Fibroblast of mammary gland (primary cell): Measurements from ENCODE around the gene TMEM59.
"Not testable (repeated sequence)": the region's sequence is repeated elsewhere in the genome, so short reads cannot be mapped to it uniquely, and the experiment has no call there.

ENCODE experiments used
- DNase-seq: peaks from one replicate; pipeline ENCODE4 v3.0.0-alpha.2; 2010; ENCODE audit warnings: low read depth
- H3K4me3 ChIP-seq: 2 replicates; pipeline ENCODE4 v1.5.1; 2011; ENCODE audit warnings: low read depth, mild to moderate bottlenecking, low read length, moderate library complexity; ENCODE audit not compliant: control insufficient read depth
- TF ChIP-seq, protein P1 (sequence below): conservative IDR thresholded peaks from 2 replicates; pipeline ENCODE4 v1.5.1; 2011; ENCODE audit warnings: low read depth, low read length, inconsistent platforms; ENCODE audit not compliant: control insufficient read depth, insufficient read depth

Gene TMEM59, protein sequence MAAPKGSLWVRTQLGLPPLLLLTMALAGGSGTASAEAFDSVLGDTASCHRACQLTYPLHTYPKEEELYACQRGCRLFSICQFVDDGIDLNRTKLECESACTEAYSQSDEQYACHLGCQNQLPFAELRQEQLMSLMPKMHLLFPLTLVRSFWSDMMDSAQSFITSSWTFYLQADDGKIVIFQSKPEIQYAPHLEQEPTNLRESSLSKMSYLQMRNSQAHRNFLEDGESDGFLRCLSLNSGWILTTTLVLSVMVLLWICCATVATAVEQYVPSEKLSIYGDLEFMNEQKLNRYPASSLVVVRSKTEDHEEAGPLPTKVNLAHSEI

DNA sequence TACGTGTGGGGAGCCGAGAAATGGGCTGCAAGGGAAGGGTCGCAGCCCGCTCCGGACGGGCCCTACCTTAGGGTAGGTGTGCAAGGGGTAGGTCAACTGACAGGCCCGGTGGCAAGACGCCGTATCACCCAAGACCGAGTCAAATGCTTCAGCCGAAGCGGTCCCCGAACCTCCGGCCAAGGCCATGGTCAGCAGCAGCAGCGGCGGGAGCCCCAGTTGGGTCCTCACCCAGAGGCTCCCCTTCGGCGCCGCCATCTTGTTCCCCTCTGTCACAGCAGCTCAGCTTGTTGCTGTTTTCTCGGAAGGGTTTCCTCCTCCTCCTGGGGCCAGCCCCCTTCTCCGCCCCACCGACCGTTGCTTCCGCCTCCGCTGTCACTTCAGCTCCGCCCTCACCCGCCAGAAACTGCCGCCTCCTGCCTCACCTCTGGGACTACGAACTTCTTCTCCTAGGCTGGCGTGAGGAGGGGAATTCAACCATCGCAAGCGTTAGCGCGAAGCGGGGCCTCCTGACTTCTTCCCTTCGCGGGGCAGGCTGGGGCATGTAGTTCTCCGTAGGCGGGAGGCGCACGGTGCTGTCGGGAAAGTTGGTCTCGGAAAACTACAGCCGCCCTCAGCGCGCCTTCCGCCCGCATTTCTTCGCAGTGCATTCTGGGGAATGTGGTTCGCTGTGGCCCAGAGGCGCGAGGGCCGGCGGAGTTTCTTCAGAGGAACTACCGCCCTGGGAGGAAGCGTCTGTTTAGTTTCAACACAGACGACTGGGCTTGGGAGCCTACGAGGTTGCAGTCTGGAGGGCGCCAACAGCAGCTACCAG, at the start of gene TMEM59, which contains the start of gene TCEANC2:
TMEM59 (minus strand) TSS at position 271 of the 811 bp plus-strand sequence; CDS start at position 255, 16 bp downstream.
TCEANC2 (plus strand) TSS at position 675 of the 811 bp plus-strand sequence. CDS start 815 bp downstream, outside the sequence.
- DNase-seq, result peak; percentile 98
- TF ChIP-seq, protein P1, sequence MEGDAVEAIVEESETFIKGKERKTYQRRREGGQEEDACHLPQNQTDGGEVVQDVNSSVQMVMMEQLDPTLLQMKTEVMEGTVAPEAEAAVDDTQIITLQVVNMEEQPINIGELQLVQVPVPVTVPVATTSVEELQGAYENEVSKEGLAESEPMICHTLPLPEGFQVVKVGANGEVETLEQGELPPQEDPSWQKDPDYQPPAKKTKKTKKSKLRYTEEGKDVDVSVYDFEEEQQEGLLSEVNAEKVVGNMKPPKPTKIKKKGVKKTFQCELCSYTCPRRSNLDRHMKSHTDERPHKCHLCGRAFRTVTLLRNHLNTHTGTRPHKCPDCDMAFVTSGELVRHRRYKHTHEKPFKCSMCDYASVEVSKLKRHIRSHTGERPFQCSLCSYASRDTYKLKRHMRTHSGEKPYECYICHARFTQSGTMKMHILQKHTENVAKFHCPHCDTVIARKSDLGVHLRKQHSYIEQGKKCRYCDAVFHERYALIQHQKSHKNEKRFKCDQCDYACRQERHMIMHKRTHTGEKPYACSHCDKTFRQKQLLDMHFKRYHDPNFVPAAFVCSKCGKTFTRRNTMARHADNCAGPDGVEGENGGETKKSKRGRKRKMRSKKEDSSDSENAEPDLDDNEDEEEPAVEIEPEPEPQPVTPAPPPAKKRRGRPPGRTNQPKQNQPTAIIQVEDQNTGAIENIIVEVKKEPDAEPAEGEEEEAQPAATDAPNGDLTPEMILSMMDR, result no peak
- peak within 1 kb of the TSS; percentile 68 for H3K4me3 ChIP-seq

DNA sequence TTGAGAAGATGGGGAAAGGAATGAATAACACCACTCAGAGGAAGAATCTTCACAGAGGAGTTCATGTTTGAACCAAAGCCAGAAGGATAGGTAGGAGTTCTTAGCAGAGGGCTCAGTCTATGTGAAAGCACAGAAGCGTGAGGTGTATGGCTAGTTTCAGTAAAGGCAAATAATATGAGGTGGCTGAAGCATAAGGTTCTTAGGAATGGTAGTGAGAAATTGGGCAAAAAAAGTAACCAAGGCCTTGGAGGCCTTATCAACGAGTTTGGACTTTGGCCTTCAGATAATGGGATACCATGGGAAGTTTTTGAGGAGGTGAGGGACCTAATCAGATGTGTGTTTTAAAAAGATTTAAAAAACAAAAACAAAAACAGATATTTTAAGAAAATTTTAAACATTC, 47.5 kb upstream of the TMEM59 start:
- DNase-seq, result no peak
- no peak overlapping the region for H3K4me3 ChIP-seq
- TF ChIP-seq, protein P1, result no peak

DNA sequence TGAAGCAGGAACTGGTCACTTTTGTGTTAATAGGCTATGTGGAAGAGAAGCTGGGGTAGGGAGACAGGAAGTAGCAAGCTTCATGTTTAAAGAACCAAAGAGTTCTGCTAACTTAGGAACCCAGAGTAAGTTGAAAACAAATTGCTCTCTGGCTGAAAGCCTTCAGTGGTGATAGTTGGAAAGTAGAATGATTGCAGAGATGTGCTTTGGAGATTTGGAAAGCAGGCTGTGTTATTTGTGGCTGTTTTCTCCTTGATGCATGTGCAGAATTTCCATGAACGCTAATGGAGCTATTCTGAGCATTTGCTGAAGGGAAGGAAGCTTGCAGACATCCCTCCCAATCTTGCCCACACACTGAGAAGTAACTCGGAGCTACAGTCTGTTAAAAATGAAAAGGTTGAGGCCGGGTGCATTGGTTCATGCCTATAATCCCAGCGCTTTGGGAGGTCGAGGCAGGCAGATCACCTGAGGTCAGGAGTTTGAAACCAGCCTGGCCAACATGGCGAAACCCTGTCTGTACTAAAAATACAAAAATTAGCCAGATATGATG, 46.1 kb upstream of the TMEM59 start:
- TF ChIP-seq, protein P1, result no peak
- H3K4me3 ChIP-seq, result no peak overlapping the region
- no peak for DNase-seq

DNA sequence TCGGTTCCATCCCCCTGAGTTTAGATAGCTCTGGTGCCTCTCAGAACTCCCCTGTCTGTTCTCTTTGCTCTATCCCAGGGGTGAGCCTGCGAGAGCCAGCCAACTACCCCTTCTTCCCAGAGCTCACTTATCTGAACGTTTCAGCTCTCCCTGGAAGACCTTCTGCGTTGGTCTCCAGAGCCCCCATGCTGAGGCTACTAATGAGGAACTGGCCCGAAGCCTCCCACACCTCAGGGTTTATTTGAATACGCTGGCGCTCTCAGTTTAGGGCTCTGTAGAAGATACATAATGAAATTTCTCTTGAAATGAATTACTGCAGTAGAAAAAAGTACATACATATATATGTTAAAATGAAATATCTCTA, 43.9 kb upstream of the TMEM59 start:
- DNase-seq, result no peak
- H3K4me3 ChIP-seq, result no peak overlapping the region
- TF ChIP-seq, protein P1, result no peak

DNA sequence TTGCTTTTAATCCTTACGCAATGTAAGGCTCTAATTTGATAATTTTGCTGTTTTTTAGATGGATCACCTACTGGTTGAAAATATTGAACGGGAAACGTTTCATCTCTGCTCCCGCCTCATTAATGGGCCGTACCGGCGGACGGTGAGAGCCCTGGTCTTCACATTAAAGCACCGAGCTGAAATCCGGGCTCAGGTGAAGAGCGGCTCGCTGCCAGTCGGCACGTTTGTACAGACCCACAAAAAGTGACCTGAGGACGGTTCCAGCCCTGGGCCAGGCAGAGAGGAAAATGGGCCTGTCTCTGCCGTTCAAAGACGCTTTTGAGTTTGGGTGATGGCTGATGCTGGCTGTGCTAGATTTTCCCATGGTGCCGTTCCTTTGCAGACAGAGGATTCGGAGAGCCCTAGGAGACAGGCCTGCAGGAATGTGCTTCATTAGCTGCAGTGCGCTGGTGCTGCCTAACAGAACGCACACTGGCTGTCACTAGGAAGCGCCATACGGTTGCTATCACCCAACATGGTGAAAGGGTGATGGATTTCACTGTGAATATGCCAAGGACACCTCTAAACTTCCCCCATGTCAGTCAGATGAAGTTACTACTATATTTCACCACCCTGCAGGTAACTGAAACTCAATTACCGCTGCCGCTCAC, 43.3 kb upstream of the TMEM59 start:
- TF ChIP-seq, protein P1, result no peak
- no peak overlapping the region for H3K4me3 ChIP-seq
- no peak for DNase-seq

DNA sequence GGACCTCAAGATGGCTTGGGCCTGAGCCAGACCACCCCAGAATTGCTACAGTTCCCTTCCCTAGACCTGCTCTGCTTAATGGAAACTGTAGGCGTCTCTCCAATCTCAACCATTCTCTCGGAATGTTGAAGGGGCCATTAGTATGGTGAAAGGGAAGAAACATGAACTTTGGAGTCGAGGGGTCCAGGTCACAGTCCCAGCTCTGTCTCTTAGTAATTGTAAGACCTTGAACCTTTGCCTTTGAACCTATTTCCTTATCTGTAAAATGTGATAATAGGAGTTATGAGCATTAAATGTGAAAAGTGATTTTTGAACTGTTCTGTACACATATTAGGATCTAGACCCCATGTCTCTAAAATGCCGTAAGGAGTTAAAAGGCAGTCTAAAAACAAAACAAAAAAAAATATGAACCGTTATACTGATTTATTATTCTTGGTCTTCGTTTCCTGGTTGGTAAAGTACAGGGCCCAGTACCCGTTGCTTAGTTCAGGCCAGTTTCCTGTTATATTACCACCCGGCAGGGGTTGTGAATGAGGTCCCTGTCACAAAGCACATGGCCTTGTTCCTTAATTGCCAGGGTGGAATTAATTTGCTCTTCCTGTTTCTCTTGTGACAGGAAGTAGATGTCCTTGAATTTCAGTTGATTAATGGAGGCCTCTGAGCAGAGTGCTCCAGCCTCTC, 42.7 kb upstream of the TMEM59 start:
- no peak for DNase-seq
- TF ChIP-seq, protein P1, result no peak
- no peak overlapping the region for H3K4me3 ChIP-seq

DNA sequence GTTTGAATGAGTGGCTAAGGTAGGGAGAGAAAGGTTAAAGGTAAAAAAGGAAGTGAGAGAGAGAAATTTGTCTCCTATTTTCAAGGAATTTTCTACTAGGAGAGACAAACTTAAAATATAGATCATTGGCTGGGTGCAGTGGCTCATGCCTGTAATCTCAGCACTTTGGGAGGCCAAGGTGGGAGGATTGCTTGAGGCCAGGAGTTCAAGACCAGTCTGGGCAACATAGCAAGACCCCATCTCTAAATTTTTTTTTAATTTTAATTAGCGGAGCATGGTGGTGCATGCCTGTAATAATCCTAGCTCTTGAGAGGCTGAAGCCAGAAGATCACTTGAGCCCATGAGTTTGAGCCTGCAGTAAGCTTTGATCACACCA, 41.7 kb upstream of the TMEM59 start:
- not testable (repeated sequence) for H3K4me3 ChIP-seq, DNase-seq
